ENCODE data around the gene MFN2. TPM values are rescaled to one million over a fixed set of nuclear protein-coding genes. Genes with fewer than 3 reads are reported as not detected.
A peak's percentile ranks its signal among the peaks of the same experiment; 100 is the strongest.

MFN2 gene
- total and polyA plus RNA-seq, 9 of the 15 experiments (the other 6 are each of a cell fraction or from before 2014, with no cell fraction given): 10.5 to 158 (median 87.1) TPM

GRCh38 chr1:12039164-12039525 is 58.9 kb downstream of the MFN2 start:
- H3K9me1 ChIP-seq (ENCODE audit: control insufficient read depth, insufficient read depth, low read length): no peaks in the 10 kb centered on the region
- DNase-seq (ENCODE audit: extremely low read depth in 1 of 4, low spot score in 3 of 4): no peak
- no peaks in the 10 kb centered on the region for H3K9me3 ChIP-seq (replicated peaks; ENCODE audit: control insufficient read depth, insufficient read depth, low read depth, low read length)
- H3K36me3 ChIP-seq (ENCODE audit: control insufficient read depth, insufficient read depth, low read length): no peaks in the 10 kb centered on the region
- H3K4me2 ChIP-seq (ENCODE audit: insufficient read depth, low read length): peak overlapping the region; percentile 73
- TF ChIP-seq U2AF1 (optimal IDR thresholded peaks at IDR 0.05; ENCODE audit: low read depth, low read length): no peak
- TF ChIP-seq ETS1 (conservative IDR thresholded peaks at IDR 0.05; ENCODE audit: control insufficient read depth, low read depth, low read length): 0 out of 2 replicates have a peak, but pooled peaks have one; percentile 1
- TF ChIP-seq, protein P1, sequence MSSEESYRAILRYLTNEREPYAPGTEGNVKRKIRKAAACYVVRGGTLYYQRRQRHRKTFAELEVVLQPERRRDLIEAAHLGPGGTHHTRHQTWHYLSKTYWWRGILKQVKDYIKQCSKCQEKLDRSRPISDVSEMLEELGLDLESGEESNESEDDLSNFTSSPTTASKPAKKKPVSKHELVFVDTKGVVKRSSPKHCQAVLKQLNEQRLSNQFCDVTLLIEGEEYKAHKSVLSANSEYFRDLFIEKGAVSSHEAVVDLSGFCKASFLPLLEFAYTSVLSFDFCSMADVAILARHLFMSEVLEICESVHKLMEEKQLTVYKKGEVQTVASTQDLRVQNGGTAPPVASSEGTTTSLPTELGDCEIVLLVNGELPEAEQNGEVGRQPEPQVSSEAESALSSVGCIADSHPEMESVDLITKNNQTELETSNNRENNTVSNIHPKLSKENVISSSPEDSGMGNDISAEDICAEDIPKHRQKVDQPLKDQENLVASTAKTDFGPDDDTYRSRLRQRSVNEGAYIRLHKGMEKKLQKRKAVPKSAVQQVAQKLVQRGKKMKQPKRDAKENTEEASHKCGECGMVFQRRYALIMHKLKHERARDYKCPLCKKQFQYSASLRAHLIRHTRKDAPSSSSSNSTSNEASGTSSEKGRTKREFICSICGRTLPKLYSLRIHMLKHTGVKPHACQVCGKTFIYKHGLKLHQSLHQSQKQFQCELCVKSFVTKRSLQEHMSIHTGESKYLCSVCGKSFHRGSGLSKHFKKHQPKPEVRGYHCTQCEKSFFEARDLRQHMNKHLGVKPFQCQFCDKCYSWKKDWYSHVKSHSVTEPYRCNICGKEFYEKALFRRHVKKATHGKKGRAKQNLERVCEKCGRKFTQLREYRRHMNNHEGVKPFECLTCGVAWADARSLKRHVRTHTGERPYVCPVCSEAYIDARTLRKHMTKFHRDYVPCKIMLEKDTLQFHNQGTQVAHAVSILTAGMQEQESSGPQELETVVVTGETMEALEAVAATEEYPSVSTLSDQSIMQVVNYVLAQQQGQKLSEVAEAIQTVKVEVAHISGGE (CRISPR knock-in tag; IDR thresholded peaks at IDR 0.05): 0 out of 6 replicates have a peak, but pooled peaks of 1 of the 3 experiments have one; percentile 6
- 0 out of 2 replicates have a peak, but pooled peaks have one; percentile 43 for TF ChIP-seq ZNF263 (CRISPR knock-in tag; IDR thresholded peaks at IDR 0.05; ENCODE audit: borderline replicate concordance)
- TF ChIP-seq ETS2 (tag; IDR thresholded peaks at IDR 0.05; ENCODE audit: borderline replicate concordance, poor library complexity, severe bottlenecking): no peak
- TF ChIP-seq JUNB (CRISPR knock-in tag; conservative IDR thresholded peaks at IDR 0.05): no peak
- peak; percentile 6; the same call in 1 of the 2 replicates for TF ChIP-seq ZNF589 (CRISPR knock-in tag; IDR thresholded peaks at IDR 0.05; ENCODE audit: low read depth)
- TF ChIP-seq SIRT6 (IDR thresholded peaks at IDR 0.05; ENCODE audit: low read depth, low read length): no peak
- no peak for TF ChIP-seq ZNF232 (CRISPR knock-in tag; IDR thresholded peaks at IDR 0.05)
- no peak for TF ChIP-seq ZNF444 (CRISPR knock-in tag; IDR thresholded peaks at IDR 0.05)
- TF ChIP-seq DNMT1 (IDR thresholded peaks at IDR 0.05): no peak
- no peaks in the 10 kb centered on the region for H3K27me3 ChIP-seq (ENCODE audit: control insufficient read depth in 2 of 2, insufficient read depth in 2 of 2, low read length in 2 of 2)
- H3K27ac ChIP-seq (ENCODE audit: extremely low read depth, low read depth, low read length): peak overlapping the region; percentile 50; the same call in 2 of the 3 replicates
- no peak for ATAC-seq
- BruUV-seq (replicated peaks): no TSS peak
- H3K4me1 ChIP-seq (replicated peaks in 1 of 2; ENCODE audit: control insufficient read depth in 2 of 2, insufficient read depth in 2 of 2, low read length in 2 of 2): peaks cover 43 to 50% of the 10 kb centered on the region in 2 experiments
- POLR2A ChIA-PET: interaction anchor here (0.6 to 5.7 kb wide), 11 partner anchors 8 to 132 kb away, joined by 3 to 91 read pairs (median 5); partner anchors contain the start of genes MIIP and TNFRSF8
- no peaks in the 10 kb centered on the region for H4K20me1 ChIP-seq (replicated peaks; ENCODE audit: control insufficient read depth, insufficient read depth, low read length)
- no peaks in the 10 kb centered on the region for H3K79me2 ChIP-seq (ENCODE audit: control insufficient read depth, insufficient read depth, low read length)
- H3K4me3 ChIP-seq: no peak overlapping the region
- 9% methylated on average over 2 of the region's 2 CpGs for WGBS (ENCODE audit: insufficient coverage, low coverage, missing lambda C conversion rate)
- intact Hi-C loops (cut with micrococcal nuclease) (loop anchor here (2.0 to 5.0 kb wide), 2 partner anchors 38 to 130 kb away; no protein-coding TSS in a partner anchor), in situ Hi-C loops (cut with MboI) (no loop called here)
- CTCF ChIA-PET (ENCODE audit: low intra/inter-chr PET ratio): no interaction called here
- H3K9ac ChIP-seq (ENCODE audit: insufficient read depth in 1 of 2, low read depth in 2 of 2, low read length in 2 of 2): peak overlapping the region; percentile 34 to 47; a peak in 3 of 4 replicates
- FAIRE-seq: no peak
- H2AFZ ChIP-seq (ENCODE audit: low read depth, low read length): peak overlapping the region; percentile 78
